SIG-M5 (cell line): ENCODE measurements around the gene CLDN5.

ENCODE experiments used
- DNase-seq: peaks from one replicate; lab custom pipeline; 2025; lab: John Stamatoyannopoulos, UW

Gene CLDN5

DNA sequence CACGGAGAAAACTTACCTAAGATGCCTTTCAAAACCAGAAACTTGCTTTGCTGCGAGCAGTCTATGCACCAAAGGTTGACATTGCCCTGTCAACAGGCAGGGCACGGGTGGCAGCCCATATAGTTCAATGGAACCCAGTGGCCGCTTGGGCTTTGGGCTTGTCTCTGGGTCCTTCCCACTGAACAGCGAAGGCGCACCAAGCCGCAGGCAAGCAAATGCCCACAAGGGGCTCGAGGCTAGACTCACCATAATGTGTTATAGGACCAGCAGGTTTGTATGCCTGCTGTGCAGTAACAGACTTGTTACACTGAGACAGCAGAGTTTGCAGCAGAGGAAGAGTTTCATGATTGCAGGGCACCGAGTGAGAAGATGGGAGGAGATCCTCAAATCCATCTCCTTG, 20.3 kb downstream of the CLDN5 start:
- no peak for DNase-seq

DNA sequence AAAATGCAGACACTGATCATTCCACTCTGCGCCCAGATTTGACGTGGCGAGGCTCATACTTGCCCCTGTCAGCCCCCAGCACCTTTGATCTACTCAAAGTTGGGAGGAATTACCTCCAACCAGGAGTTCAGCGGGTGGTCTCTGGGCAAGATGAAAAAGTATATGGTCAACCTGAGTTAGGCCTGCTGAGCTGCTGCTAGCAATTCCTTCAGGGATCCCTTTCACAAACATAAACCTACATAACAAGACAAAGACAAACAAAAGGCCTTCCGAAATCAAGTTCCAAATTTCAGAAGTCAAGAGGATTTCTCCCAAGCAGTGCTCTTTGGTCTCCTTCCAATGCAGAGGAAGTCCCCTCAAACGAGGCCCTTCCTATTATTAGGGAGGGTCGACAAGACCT, 20.8 kb downstream of the CLDN5 start:
- no peak for DNase-seq

DNA sequence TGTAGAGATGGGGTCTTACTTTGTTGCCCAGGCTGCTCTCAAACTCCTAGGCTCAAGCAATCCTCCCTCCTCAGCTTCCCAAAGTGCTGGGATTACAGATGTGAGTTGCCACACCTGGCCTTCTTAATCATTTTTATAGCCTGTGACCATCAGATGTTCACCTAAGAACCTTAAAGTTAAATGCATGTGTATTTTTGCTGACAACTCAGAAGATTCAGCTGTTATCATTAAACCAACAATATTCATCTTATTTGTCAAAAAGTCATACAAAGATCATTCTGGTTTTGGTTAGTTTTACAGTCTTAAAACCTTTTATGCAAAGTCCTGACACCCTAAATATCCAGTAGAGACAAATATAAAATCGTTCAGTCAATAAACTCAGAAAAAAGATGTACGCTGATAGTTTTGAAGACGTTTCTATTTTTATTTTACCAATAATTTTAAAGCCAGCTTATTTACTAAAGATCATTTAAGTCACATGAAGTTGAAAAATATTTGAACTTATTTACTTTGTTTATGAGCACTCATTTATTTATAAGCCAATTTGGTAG, 22.2 kb downstream of the CLDN5 start:
- no peak for DNase-seq

GRCh38 chr22:19499880-19500242, 24.3 kb downstream of the CLDN5 start:
- DNase-seq, result no peak

- DNase-seq, result no peak
Measured at GRCh38 chr22:19499236-19499879, 24.9 kb downstream of the CLDN5 start.

- no peak for DNase-seq
Measured at GRCh38 chr22:19498866-19499190, 25.4 kb downstream of the CLDN5 start.

- DNase-seq, result no peak
Measured at GRCh38 chr22:19498154-19498865, 25.9 kb downstream of the CLDN5 start.

DNA sequence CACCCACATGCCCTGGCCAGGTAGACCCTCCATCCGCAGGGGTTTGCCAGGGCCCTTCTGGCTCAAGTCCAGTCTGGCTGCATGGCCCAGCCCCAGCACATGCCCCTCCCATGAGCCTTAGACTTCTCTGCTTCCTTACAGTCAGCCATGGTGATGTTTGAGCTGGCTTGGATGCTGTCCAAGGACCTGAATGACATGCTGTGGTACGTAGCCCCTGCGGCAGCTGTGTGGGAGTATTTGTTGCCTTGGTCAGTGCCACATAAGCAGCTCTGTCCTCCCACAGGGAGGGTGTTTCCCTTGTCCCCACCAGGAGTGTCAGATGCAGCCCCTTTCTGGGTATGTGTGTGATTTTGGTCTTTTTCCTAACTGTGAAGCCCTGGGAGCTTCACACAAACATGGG, 27.0 kb downstream of the CLDN5 start:
- DNase-seq, result no peak

DNA sequence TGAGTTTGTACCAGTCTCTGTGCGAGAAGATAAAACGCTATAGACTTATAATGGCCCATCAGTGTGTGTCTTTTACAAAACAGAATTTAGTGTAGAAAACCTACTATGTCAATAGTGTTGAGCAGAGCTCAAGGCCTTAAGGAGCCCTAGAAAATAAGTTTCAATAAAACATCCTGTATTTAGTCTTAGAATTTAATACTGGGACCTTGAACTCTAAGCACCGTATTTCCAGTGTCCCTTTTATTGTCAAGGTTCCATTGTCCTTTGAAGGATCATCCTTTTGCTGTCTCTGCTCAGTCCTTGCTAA, 27.9 kb downstream of the CLDN5 start:
- DNase-seq, result no peak

GRCh38 chr22:19495562-19496323, 28.5 kb downstream of the CLDN5 start:
- no peak for DNase-seq

DNA sequence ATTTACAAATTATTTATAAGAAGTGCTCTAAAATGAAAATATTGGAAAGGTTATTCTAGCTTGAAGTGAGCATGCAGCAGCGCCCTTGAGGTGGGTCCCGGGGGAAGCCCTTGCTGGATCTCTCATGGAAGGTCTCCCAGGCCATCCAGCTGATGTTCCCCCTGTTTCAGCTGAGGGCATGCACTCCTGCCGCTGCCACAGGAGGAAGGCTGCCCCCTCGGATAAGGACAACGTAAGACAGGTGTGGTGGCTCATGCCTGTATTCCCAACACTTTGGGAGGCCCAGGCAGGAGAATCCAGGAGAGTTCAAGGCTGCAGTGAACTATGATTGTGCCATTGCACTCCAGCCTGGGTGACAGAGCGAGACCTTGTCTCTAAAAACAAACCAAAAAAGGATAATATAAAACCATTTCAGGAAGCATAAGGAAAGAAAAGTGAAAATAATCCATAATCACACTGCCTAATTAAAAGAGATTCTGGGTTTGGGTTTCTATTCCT, 29.5 kb downstream of the CLDN5 start:
- DNase-seq, result no peak

GRCh38 chr22:19494001-19494560, 30.1 kb downstream of the CLDN5 start:
- no peak for DNase-seq

GRCh38 chr22:19492504-19493174, 31.6 kb downstream of the CLDN5 start:
- DNase-seq, result no peak

GRCh38 chr22:19490628-19491230, 33.5 kb downstream of the CLDN5 start:
- no peak for DNase-seq

DNA sequence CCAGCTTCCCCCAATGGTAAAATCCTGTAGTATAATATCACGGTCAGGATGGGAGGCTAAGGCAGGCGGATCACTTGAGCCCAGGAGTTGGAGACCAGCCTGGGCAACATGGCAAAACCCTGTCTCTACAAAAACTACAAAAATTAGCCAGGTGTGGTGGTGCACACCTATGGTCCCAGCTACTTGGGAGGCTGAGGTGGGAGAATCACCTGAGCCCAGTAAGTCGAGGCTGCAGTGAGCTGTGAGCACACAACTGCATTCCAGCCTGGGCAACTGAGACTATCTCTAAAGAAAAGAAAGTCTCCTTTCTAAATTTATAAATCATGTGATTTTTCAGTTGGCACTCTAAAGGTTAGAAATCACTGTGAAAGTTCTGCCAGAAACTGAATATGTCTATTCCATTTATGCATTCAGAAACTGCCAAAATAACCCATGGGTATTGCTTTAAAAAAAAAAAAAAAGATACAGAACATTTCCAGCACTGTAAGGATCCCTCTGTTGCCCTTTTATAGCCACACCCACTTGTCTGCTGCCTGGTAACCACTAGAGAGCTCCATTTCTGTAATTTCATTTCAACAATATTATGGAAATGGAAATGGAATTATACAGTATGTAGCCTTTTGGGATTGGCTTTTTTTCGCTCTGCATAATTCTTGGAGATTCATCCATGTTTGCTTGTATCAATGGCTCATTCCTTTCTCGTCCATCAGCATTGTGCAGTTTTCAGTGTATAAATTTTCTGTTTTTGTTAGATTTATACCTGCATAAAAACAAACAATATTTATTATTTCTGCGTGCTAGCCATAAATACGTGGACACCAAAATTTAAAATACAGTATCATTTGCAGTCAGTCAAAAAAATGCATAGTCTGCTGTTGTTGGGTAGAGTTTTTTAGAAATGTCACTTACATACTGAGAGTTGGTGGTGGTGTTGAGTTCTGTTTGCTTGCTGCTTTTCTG, 35.0 kb downstream of the CLDN5 start:
- DNase-seq, result no peak

- no peak for DNase-seq
Measured at GRCh38 chr22:19488285-19488684, 35.9 kb downstream of the CLDN5 start.

- DNase-seq, result no peak
Measured at GRCh38 chr22:19483481-19484244, 40.5 kb downstream of the CLDN5 start.

DNA sequence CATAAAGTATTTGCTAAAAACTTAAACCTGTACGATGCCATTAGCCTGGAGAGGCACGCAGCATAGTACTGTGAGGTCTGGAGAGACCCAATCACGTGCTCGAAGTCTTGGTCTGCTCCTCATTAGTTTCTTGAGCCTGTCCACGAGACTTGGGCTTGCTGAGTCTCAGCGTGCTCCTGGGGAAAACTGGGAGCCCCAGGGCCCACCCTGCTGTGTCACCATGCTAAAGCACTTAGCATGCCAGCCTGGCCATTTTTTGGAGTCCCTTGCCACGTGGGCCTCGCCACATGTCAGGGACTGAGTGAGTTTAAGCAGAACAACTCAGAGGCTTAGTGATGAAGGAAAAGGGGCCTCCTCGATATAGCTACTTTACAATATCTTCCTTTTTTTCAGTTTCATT, 41.9 kb downstream of the CLDN5 start:
- no peak for DNase-seq

DNA sequence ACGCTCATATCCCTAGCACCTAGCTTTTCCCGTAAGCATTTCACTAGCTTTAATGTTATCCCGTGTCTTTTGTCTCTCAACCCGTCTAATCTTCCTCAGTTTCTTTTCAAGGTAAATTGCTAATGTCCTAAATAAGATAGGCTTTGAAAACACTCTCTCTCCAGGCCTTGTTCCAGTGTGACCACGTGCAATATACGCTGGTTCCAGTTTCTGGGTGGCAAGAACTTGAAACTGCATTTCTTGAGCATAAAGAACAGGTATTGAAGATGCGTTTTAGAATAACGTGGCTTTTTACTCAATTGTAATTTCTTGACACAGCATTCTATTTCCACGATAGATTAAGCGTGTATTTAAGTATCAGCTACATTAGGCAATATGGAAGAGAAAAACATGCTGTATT, 43.4 kb downstream of the CLDN5 start:
- DNase-seq, result no peak

DNA sequence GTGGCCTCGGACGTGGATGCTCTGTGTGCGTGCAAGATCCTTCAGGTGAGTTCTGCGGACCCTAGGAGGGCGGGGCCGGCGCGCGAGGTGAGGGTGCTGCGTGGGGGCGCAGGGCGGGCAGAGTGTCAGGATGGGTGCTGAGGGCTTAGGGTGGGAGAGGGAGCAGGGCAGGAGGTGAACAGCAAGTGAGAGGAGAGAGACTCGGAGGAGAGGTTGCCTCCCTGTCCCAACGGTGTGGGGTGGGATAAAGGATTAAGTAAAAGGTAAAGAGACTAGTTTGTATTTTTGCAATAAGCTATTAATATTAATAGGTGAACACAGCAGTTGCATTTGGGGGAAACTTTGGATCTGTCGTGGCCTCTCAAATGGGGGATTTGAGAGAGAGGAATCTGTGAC, 44.0 kb downstream of the CLDN5 start:
- no peak for DNase-seq
